CD4-positive, alpha-beta T cell treated with Interferon alpha-2 for 1 hour (primary cell): ENCODE results near the gene TNPO2.
"Not testable (repeated sequence)": the region's sequence is repeated elsewhere in the genome, so short reads cannot be mapped to it uniquely, and the experiment has no call there.

Source experiments
- DNase-seq, 2 donors: peaks; one replicate each; pipeline ENCODE4 v3.0.0-alpha.2; 2020 to 2022

TNPO2 gene

DNA sequence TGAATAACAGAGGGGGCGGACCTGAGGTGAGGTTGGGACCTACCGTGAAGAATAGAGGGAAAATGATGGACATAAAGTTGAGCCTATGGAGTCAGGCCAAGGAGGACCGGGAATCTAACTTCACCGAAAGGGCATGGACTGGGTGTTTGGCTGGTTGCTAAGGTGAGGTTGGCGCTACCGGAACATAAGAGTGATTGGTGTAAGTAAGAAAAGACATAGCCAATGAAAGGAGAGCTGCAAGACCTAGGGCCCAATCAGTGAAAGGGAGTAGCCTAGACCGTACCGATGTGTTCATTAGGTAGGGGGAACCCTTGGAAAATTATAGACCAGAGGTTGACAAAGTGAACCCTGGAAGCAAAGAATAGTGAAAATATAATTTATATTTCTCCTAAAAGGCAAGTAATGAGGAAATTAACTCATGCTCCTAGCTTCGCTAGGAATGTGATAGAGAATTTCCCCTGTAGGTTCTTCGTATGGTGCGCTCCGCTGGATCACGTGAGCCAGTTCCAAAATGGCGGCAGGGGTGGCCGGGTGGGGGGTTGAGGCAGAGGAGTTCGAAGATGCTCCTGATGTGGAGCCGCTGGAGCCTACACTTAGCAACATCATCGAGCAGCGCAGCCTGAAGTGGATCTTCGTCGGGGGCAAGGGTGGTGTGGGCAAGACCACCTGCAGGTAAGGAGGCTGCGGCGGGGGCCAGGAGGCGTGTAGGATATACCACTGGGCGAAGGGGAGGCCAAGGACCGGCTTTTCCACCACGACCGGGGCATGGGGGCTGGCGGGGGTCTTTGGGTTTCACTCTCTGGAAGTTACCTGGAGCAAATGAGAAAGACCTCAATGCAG lies 13.5 kb upstream of the TNPO2 start, which contains the start of gene GET3:
Gene GET3, plus strand, starts transcription at position 503 of the 840 bp plus-strand sequence. Its CDS starts 9 bp downstream, at position 512.
- peak; percentile 86 to 91 for DNase-seq

DNA sequence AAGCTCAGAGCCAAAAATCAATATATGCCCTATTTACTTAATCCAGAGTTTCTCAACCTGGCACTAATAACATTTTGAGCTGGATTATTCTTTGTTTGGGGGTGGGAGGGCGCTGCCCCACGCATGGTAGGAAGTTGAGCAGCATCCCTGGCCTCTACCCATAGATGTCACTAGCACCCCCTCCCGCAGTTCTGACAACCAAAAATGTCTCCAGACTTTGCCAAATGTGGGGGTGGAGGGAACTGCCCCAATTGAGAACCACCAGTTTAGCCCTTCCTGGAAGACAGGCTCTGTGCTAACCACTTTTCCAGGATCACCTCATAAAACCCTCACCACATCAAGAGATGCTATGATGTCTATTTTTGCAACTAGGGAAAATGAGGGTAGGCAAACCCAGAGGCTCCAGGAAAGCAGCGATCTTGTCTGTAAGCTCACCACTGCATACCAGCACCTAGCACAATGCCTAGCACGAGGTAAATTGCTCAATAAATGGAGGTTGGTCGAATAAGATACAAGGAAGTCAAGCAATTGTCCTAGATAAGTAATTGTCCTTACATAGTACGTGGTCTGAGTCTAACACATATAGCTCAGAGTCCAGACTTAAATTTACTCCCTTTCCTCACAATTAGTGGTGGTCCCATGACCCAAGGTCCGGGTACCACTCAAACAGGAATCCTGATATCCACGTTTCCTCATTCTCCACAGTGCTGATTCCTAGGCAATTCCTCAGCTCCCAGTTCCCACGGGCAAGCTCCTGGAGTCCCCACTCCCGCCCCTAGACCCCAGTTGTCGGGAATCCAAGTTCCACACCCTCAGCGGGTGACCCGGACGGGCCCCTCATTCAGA lies 9.9 kb upstream of the TNPO2 start:
- peak; percentile 42 to 61 for DNase-seq

GRCh38 chr19:12731337-12731736 lies 7.6 kb upstream of the TNPO2 start:
- no peak for DNase-seq

DNA sequence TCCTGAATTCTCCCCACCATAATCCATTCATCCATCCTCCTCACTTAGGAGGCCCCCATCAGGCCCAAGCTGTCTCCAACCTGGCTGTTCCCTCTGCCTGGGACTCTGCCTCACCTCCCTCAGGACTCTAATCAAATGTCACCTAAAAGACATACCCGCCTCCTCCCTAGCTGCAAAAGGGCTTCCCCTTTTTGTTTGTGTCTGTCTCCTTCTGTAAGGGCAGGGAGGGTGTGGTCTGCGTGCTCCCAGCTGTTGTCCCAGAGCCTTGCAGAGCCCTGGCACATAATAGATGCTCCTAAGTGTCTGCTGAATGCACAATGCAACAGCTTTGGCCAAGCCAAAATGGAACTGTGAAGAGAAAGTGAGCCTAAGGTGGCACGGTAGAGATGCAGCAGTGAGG lies 6.3 kb upstream of the TNPO2 start:
- no peak for DNase-seq

DNA sequence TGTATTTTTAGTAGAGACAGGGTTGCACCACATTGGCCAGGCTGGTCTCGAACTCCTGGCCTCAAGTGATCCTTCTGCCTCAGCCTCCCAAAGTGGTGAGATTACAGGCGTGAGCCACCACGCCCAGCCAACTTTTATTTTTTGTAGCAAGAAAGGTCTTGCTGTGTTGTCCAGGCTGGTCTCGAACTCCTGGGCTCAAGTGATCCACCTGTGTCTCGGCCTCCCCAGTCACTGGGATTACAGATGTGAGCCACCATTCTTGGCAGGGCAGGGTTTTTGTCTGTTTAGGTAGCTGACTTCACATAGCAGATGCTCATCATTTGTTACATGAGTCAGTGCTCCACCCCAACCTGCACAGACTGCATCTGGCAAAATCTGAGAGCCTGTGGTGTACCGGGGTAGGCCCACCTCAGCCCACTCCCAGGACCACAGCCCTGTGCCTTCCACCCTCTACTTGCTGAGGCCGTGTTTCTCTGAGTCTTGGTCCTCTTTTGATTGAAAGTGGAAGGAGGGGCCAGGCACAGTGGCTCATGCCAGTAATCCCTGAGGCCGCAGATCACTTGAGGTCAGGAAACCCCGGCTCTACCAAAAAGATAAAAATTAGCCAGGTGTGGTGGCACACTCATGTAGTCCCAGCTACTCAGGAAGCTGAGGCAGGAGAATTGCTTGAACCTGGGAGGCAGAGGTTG lies 4.2 kb upstream of the TNPO2 start:
- DNase-seq: no peak

GRCh38 chr19:12726988-12727316 lies 3.2 kb upstream of the TNPO2 start:
- no peak for DNase-seq

- not testable (repeated sequence) for DNase-seq
Measured at GRCh38 chr19:12725612-12726011, 1.9 kb upstream of the TNPO2 start.

DNA sequence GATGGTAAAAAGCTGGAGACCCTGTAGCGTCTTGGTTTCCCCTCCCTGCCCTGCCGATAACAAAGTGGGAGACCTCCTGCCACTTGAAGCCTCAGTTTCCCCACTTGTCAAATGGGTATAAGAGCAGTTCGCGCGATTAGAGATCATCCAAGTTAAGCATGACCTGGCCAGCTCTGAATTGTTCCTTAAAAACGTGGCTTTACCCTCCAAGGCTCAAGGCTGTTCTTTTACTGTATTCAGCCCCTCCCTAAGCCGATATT lies 421 bp downstream of the TNPO2 start:
- DNase-seq: peak in 1 of 2 donors; percentile 1

GRCh38 chr19:12722566-12723380 lies 959 bp downstream of the TNPO2 start:
- peak; percentile 97 for DNase-seq

- DNase-seq: peak; percentile 55 to 59
Measured at GRCh38 chr19:12721656-12722565, 1.8 kb downstream of the TNPO2 start.

GRCh38 chr19:12720851-12721655 lies 2.7 kb downstream of the TNPO2 start:
- peak in 1 of 2 donors; percentile 11 for DNase-seq

- DNase-seq: no peak
Measured at GRCh38 chr19:12720296-12720695, 3.4 kb downstream of the TNPO2 start.

DNA sequence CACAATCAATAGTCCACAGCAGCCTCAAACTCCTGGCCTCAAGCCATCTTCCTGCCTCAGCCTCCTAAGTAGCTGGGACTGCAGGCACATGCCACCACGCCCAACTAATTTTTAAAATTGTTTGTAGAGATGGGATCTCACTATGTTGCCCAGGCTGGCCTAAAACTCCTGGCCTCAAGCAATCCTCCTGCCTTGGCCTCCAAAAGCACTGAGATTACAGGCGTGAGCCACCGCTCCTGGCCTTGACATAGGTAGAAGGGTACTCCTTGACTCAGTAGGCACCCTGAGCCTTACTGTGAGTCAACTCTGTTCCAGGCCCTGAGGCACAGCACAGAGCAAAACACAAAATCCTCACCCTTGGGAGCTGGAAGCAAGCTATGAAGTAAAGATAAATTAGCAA lies 7.8 kb downstream of the TNPO2 start:
- no peak for DNase-seq

DNA sequence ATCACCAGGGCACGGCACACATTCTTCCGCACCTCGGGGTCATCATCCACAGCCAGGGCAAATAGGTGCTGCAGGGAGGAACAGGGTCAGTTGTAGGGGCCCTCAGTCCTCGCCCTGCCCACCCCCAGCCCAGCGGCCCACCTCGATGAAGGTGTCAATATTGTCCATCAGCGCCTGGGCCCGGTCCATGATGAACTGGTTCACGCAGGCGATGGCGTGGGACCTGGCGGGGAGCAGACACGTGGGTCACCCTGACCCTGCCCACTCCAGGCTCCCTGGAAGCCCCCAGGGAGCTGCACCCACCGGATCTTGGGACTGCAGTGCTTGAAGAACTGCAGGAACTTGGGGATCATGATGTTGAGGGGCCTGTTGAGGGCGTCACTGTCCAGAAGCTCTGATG lies 8.6 kb downstream of the TNPO2 start:
- no peak for DNase-seq

GRCh38 chr19:12713304-12713703 lies 10.4 kb downstream of the TNPO2 start:
- DNase-seq: not testable (repeated sequence)

GRCh38 chr19:12712077-12712476 lies 11.7 kb downstream of the TNPO2 start:
- peak; percentile 11 to 34 for DNase-seq

GRCh38 chr19:12711187-12711586 lies 12.5 kb downstream of the TNPO2 start:
- no peak for DNase-seq

DNA sequence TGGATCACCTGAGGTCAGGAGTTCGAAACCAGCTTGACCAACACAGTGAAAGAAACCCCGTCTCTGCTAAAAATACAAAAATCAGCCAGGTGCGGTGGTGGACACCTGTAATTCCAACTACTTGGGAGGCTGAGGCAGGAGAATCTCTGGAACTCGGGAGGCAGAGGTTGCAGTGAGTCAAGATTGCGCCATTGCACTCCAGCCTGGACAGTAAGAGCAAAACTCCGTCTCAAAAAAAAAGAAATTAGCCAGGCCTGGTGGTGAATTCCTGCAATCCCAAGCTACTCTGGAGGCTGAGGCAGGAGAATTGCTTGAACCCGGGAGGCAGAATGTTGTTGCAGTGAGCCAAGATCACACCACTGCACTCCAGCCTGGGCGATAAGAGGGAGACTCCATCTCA lies 15.1 kb downstream of the TNPO2 start:
- no peak for DNase-seq

DNA sequence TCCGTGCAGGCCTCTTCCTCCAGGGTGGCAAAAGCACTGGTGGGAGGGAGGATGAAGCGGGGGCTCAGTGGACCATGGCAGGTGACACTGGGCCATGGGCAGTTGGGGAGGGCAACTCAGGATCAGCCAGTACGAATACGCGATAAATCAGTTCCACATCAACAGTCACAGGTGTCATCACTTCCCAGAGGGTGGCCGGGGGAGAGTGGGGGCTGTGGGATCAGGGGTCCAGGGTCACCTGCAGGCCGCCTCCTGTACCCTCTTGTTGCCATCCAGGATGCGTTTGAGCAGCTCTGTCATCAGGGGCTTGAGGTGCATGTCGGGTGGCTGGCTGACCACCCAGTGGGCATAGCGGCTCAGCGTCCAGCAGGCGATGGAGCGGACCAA lies 17.4 kb downstream of the TNPO2 start:
- no peak for DNase-seq

- no peak for DNase-seq
Measured at GRCh38 chr19:12705654-12706331, 17.9 kb downstream of the TNPO2 start.
